ENCODE measurements around the gene ZBTB5.

Gene ZBTB5

DNA sequence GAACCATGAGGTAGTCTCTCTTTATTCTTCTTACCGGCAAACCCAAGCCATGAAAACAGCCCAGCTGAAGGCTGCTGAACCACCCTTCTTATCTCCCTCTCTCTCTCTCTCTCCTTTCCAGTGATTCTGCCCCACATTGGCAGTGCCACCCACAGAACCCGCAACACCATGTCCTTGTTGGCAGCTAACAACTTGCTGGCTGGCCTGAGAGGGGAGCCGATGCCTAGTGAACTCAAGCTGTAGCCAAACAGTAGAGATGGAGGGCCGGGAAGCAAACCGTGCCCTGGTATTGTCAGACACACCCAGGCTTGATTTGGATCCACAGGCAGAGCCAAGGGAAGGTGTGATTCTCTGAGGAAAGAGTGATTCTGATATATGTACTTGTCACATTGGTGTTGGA is 28.7 kb downstream of the ZBTB5 start:
- no peak overlapping the region for H2AFZ ChIP-seq (ENCODE audit: low read depth, low read length, severe bottlenecking)
- peaks cover 30% of the 10 kb centered on the region for H3F3A ChIP-seq (ENCODE audit: insufficient read depth)
- peaks cover 27% of the 10 kb centered on the region for H3K79me2 ChIP-seq (ENCODE audit: insufficient read depth, low read length)
- H3K9me3 ChIP-seq (ENCODE audit: insufficient read depth, low read length): no peaks in the 10 kb centered on the region
- H3K27me3 ChIP-seq (ENCODE audit: low read length): no peaks in the 10 kb centered on the region
- no peak overlapping the region for H3K27ac ChIP-seq (ENCODE audit: low read depth, low read length)
- no peak overlapping the region for H3K4me2 ChIP-seq (ENCODE audit: low read depth, low read length, poor library complexity, severe bottlenecking)
- H3K36me3 ChIP-seq (ENCODE audit: low read length): peaks cover 33% of the 10 kb centered on the region
- no peak overlapping the region for H3K9ac ChIP-seq (ENCODE audit: low read length)
- H3K4me3 ChIP-seq (ENCODE audit: insufficient read depth, low read length, poor library complexity, severe bottlenecking): no peak overlapping the region
- no peaks in the 10 kb centered on the region for H3K9me2 ChIP-seq (replicated peaks; ENCODE audit: insufficient read depth, low read length)
- TF ChIP-seq CTCF (IDR thresholded peaks at IDR 0.05; ENCODE audit: insufficient read depth, low read length, poor library complexity, severe bottlenecking): no peak
- no peak for TF ChIP-seq EZH2phosphoT487 (conservative IDR thresholded peaks at IDR 0.05; ENCODE audit: low read length)
- no peaks in the 10 kb centered on the region; the same call in 1 of the 2 replicates for H4K20me1 ChIP-seq (ENCODE audit: low read depth, low read length)

GRCh38 chr9:37433867-37434371 is 31.3 kb downstream of the ZBTB5 start:
- peaks cover 24% of the 10 kb centered on the region; the same call in 1 of the 2 replicates for H3K79me2 ChIP-seq (ENCODE audit: insufficient read depth, low read length)
- peaks cover 21% of the 10 kb centered on the region for H3K36me3 ChIP-seq (ENCODE audit: low read length)
- H3K27ac ChIP-seq (ENCODE audit: low read depth, low read length): no peak overlapping the region
- H3K27me3 ChIP-seq (ENCODE audit: low read length): no peaks in the 10 kb centered on the region
- H3K9ac ChIP-seq (ENCODE audit: low read length): no peak overlapping the region
- peaks cover 10% of the 10 kb centered on the region; the same call in 1 of the 2 replicates for H3F3A ChIP-seq (ENCODE audit: insufficient read depth)
- H4K20me1 ChIP-seq (ENCODE audit: low read depth, low read length): no peaks in the 10 kb centered on the region; the same call in 1 of the 2 replicates
- H3K4me2 ChIP-seq (ENCODE audit: low read depth, low read length, poor library complexity, severe bottlenecking): no peak overlapping the region
- TF ChIP-seq CTCF (IDR thresholded peaks at IDR 0.05; ENCODE audit: insufficient read depth, low read length, poor library complexity, severe bottlenecking) (no peak), EZH2phosphoT487 (conservative IDR thresholded peaks at IDR 0.05; ENCODE audit: low read length) (no peak)
- H3K4me3 ChIP-seq (ENCODE audit: insufficient read depth, low read length, poor library complexity, severe bottlenecking): no peak overlapping the region
- no peaks in the 10 kb centered on the region for H3K9me3 ChIP-seq (ENCODE audit: insufficient read depth, low read length)
- no peak overlapping the region for H2AFZ ChIP-seq (ENCODE audit: low read depth, low read length, severe bottlenecking)
- H3K9me2 ChIP-seq (replicated peaks; ENCODE audit: insufficient read depth, low read length): no peaks in the 10 kb centered on the region

DNA sequence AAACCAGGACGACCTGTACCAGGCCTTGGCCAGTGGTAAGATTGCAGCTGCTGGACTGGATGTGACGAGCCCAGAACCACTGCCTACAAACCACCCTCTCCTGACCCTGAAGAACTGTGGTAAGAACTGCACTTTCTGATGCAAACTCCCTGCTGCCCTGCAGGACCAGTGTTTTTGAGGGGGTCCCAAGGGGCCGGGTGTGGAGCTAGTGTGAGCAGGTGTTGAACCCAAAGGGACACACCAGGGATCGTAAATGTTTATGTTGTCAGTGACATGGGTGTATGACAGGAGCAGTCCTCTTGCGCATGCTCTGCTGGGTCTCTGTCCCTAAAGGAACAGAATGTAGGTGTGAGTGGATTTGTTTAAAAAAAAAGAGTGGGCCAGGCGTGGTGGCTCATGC is 33.2 kb downstream of the ZBTB5 start:
- H3K79me2 ChIP-seq (ENCODE audit: insufficient read depth, low read length): peaks cover 10% of the 10 kb centered on the region; the same call in 1 of the 2 replicates
- no peaks in the 10 kb centered on the region for H3K9me3 ChIP-seq (ENCODE audit: insufficient read depth, low read length)
- H4K20me1 ChIP-seq (ENCODE audit: low read depth, low read length): no peaks in the 10 kb centered on the region; the same call in 1 of the 2 replicates
- H2AFZ ChIP-seq (ENCODE audit: low read depth, low read length, severe bottlenecking): no peak overlapping the region
- no peak overlapping the region for H3K27ac ChIP-seq (ENCODE audit: low read depth, low read length)
- TF ChIP-seq CTCF (IDR thresholded peaks at IDR 0.05; ENCODE audit: insufficient read depth, low read length, poor library complexity, severe bottlenecking): no peak
- TF ChIP-seq EZH2phosphoT487 (conservative IDR thresholded peaks at IDR 0.05; ENCODE audit: low read length): no peak
- no peaks in the 10 kb centered on the region for H3K9me2 ChIP-seq (replicated peaks; ENCODE audit: insufficient read depth, low read length)
- H3K27me3 ChIP-seq (ENCODE audit: low read length): no peaks in the 10 kb centered on the region
- H3K36me3 ChIP-seq (ENCODE audit: low read length): peaks cover 6% of the 10 kb centered on the region
- 0 out of 2 replicates have a peak, but pooled peaks cover 1% of the 10 kb centered on the region for H3F3A ChIP-seq (ENCODE audit: insufficient read depth)
- H3K4me3 ChIP-seq (ENCODE audit: insufficient read depth, low read length, poor library complexity, severe bottlenecking): no peak overlapping the region
- H3K9ac ChIP-seq (ENCODE audit: low read length): no peak overlapping the region
- H3K4me2 ChIP-seq (ENCODE audit: low read depth, low read length, poor library complexity, severe bottlenecking): no peak overlapping the region
